MM.1S (cell line): Measurements from ENCODE around the gene HDAC9.
"Not testable (repeated sequence)": the region's sequence is repeated elsewhere in the genome, so short reads cannot be mapped to it uniquely, and the experiment has no call there.

ENCODE experiments used
- DNase-seq: peaks from one replicate; pipeline ENCODE4 v3.0.0-alpha.2; 2015
- H2AFZ ChIP-seq: fragments of 300-600 bp; sonication (generic); 2 replicates; pipeline ENCODE4 v1.6.0; 2016; ENCODE audit warnings: antibody characterized with exemption, low read length
- H3F3A ChIP-seq: fragments of 300-600 bp; sonication (generic); 2 replicates; pipeline ENCODE4 v1.6.1; 2016; ENCODE audit warnings: mild to moderate bottlenecking, antibody characterized with exemption, low read length, moderate library complexity, mixed read lengths; ENCODE audit not compliant: insufficient read depth
- H3K27ac ChIP-seq: fragments of 300-600 bp; sonication (generic); 2 replicates; pipeline ENCODE4 v1.5.1; 2016; ENCODE audit warnings: mild to moderate bottlenecking, low read length
- H3K27me3 ChIP-seq: fragments of 300-600 bp; sonication (generic); replicated peaks from 2 replicates; pipeline ENCODE4 v1.6.0; 2016; ENCODE audit warnings: low read length; ENCODE audit not compliant: insufficient read depth
- H3K36me3 ChIP-seq: fragments of 300-600 bp; sonication (generic); replicated peaks from 2 replicates; pipeline ENCODE4 v1.6.1; 2016; ENCODE audit warnings: mild to moderate bottlenecking, low read length, mixed read lengths; ENCODE audit not compliant: insufficient read depth
- H3K4me1 ChIP-seq: fragments of 300-600 bp; sonication (generic); 2 replicates; pipeline ENCODE4 v1.6.1; 2016; ENCODE audit warnings: low read length, mixed read lengths
- H3K4me2 ChIP-seq: fragments of 300-600 bp; sonication (generic); 2 replicates; pipeline ENCODE4 v1.6.0; 2016; ENCODE audit warnings: low read depth, low read length
- H3K4me3 ChIP-seq: fragments of 300-600 bp; sonication (generic); 2 replicates; pipeline ENCODE4 v1.5.1; 2016; ENCODE audit warnings: low read length, mixed read lengths
- H3K79me2 ChIP-seq: fragments of 300-600 bp; sonication (generic); 2 replicates; pipeline ENCODE4 v1.6.1; 2016; ENCODE audit warnings: mixed run types, low read length, mixed read lengths
- H3K9ac ChIP-seq: fragments of 300-600 bp; sonication (generic); 2 replicates; pipeline ENCODE4 v1.6.1; 2016; ENCODE audit warnings: low read length, mixed read lengths
- H3K9me2 ChIP-seq: fragments of 300-600 bp; sonication (generic); replicated peaks from 2 replicates; pipeline ENCODE4 v1.6.1; 2016; ENCODE audit warnings: mild to moderate bottlenecking, low read length, mixed read lengths; ENCODE audit not compliant: insufficient read depth
- H3K9me3 ChIP-seq: fragments of 300-600 bp; sonication (generic); replicated peaks from 2 replicates; pipeline ENCODE4 v1.6.1; 2016; ENCODE audit warnings: mild to moderate bottlenecking, low read length, mixed read lengths; ENCODE audit not compliant: insufficient read depth
- H4K20me1 ChIP-seq: fragments of 300-600 bp; sonication (generic); 2 replicates; pipeline ENCODE4 v1.6.1; 2016; ENCODE audit warnings: mild to moderate bottlenecking, low read length, moderate library complexity, mixed read lengths; ENCODE audit not compliant: insufficient read depth
- EZH2 ChIP-seq: fragments of 300-600 bp; sonication (generic); optimal IDR thresholded peaks from 2 replicates; pipeline ENCODE3; 2017; ENCODE audit warnings: low read depth, mild to moderate bottlenecking, antibody characterized with exemption, low read length, mixed read lengths
- EZH2phosphoT487 ChIP-seq: fragments of 300-600 bp; sonication (generic); IDR thresholded peaks from 2 replicates; pipeline ENCODE4 v1.6.1; 2018; ENCODE audit warnings: antibody characterized with exemption, low read length
- TF ChIP-seq, protein P1 (sequence below): fragments of 300-600 bp; sonication (generic); IDR thresholded peaks from 2 replicates; pipeline ENCODE4 v1.5.1; 2016; ENCODE audit warnings: antibody characterized with exemption, low read length, mixed read lengths

Gene HDAC9

DNA sequence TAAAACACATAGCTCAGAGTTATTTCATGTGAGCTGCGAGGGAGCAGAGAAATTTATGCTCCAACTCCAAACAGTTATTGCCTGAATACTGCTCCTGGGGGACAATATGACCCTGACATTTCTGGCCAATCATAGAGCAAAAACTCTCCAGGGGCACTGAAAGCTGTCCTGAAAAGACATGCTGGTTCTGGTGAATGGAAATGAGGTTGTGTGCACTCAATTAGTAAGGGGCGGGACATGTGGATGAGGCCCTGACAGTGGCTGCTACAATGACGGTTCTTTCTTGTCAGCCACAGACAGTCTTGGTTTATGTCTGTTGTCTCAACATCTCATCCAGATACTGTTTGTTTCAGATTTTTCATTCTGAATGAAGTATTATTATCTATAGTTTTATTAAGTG lies 470.1 kb downstream of the HDAC9 start:
- H3K9ac ChIP-seq, result no peak overlapping the region
- H3K4me1 ChIP-seq, result no peaks in the 10 kb centered on the region
- no peak overlapping the region for H3K4me3 ChIP-seq
- no peaks in the 10 kb centered on the region for H3F3A ChIP-seq
- H3K27me3 ChIP-seq, result no peaks in the 10 kb centered on the region
- no peaks in the 10 kb centered on the region; the same call in 1 of the 2 replicates for H3K9me3 ChIP-seq
- no peak overlapping the region for H3K27ac ChIP-seq
- no peaks in the 10 kb centered on the region for H3K9me2 ChIP-seq
- H3K36me3 ChIP-seq, result no peaks in the 10 kb centered on the region
- no peak overlapping the region for H3K4me2 ChIP-seq
- no peaks in the 10 kb centered on the region for H3K79me2 ChIP-seq
- H2AFZ ChIP-seq, result no peak overlapping the region
- H4K20me1 ChIP-seq, result no peaks in the 10 kb centered on the region
- DNase-seq, result no peak
- TF ChIP-seq EZH2phosphoT487 (no peak), EZH2 (no peak)
- TF ChIP-seq, protein P1, sequence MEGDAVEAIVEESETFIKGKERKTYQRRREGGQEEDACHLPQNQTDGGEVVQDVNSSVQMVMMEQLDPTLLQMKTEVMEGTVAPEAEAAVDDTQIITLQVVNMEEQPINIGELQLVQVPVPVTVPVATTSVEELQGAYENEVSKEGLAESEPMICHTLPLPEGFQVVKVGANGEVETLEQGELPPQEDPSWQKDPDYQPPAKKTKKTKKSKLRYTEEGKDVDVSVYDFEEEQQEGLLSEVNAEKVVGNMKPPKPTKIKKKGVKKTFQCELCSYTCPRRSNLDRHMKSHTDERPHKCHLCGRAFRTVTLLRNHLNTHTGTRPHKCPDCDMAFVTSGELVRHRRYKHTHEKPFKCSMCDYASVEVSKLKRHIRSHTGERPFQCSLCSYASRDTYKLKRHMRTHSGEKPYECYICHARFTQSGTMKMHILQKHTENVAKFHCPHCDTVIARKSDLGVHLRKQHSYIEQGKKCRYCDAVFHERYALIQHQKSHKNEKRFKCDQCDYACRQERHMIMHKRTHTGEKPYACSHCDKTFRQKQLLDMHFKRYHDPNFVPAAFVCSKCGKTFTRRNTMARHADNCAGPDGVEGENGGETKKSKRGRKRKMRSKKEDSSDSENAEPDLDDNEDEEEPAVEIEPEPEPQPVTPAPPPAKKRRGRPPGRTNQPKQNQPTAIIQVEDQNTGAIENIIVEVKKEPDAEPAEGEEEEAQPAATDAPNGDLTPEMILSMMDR, result no peak

DNA sequence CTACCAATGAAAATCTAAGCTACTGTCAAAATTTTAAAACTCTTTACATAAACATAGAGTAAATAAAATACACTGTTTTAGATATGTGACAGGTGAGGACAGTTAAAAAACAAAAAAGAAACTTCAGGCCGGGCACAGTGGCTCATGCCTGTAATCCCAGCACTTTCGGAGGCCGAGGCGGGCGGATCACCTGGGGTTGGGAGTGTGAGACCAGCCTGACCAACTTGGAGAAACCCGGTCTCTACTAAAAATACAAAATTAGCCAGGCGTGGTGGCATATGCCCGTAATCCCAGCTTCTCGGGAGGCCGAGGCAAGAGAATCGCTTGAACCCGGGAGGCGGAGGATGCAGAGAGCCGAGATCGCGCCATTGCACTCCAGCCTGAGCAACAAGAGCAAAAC lies 472.2 kb downstream of the HDAC9 start:
- H3F3A ChIP-seq, H3K79me2 ChIP-seq: not testable (repeated sequence)

DNA sequence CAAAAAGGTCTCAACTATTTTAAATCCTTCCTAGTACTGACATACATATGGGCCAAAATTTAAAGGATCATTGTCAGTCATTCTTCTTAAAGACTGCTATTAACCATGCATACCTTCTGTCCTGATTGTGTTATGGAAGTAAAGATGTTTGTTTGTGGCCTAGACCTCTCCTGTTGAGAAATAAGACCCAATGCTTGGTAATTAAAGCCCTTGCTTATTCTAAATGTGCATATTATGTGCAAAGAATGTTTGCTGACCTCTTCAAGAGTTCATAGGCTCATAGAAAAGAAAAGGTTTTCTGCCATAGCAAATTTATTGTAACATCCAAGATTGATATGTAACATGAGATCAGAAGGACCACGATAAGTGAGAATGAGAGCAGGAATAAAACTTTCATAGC lies 476.3 kb downstream of the HDAC9 start:
- H3K4me3 ChIP-seq, result no peak overlapping the region
- H3K27me3 ChIP-seq, result no peaks in the 10 kb centered on the region
- H3F3A ChIP-seq, result no peaks in the 10 kb centered on the region
- no peak for TF ChIP-seq EZH2phosphoT487
- TF ChIP-seq EZH2, result no peak
- TF ChIP-seq, protein P1, result no peak
- H4K20me1 ChIP-seq, result no peaks in the 10 kb centered on the region
- no peaks in the 10 kb centered on the region for H3K9me3 ChIP-seq
- no peak for DNase-seq
- no peaks in the 10 kb centered on the region for H3K9me2 ChIP-seq
- no peak overlapping the region for H3K4me2 ChIP-seq
- H3K4me1 ChIP-seq, result no peaks in the 10 kb centered on the region
- no peak overlapping the region for H2AFZ ChIP-seq
- no peaks in the 10 kb centered on the region for H3K79me2 ChIP-seq
- no peak overlapping the region for H3K9ac ChIP-seq
- no peaks in the 10 kb centered on the region for H3K36me3 ChIP-seq
- H3K27ac ChIP-seq, result no peak overlapping the region

More for the DNA sequence above, 472.2 kb downstream of the HDAC9 start:
- H3K4me3 ChIP-seq, H3K27me3 ChIP-seq, H2AFZ ChIP-seq, H3K9ac ChIP-seq, DNase-seq, H4K20me1 ChIP-seq, H3K9me3 ChIP-seq, H3K9me2 ChIP-seq, H3K4me1 ChIP-seq, H3K4me2 ChIP-seq, H3K27ac ChIP-seq, H3K36me3 ChIP-seq: not testable (repeated sequence)

DNA sequence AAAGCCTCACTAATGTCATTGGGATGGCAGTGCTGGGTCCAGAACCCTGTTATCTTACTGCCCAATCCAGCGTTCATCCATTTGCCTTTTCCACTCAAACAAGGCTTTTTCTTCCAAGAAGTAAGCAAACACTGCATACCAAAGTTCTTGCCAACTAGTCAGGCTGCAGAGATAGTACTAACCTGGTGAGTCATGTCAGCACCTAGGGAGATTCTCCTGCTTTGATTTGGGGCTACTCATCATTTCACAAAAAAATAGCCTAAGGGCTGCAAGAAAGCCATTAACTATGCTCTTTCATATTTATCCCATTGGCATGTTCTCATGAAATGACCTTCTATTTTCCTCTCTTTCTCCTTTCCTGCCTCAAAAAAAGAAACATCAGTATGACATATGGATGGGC lies 479.3 kb downstream of the HDAC9 start:
- Histone ChIP-seq H4K20me1 (no peaks in the 10 kb centered on the region), H3K79me2 (no peaks in the 10 kb centered on the region), H3K4me3 (no peak overlapping the region), H3K9me2 (no peaks in the 10 kb centered on the region), H3K9me3 (no peaks in the 10 kb centered on the region), H3K9ac (no peak overlapping the region), H3K36me3 (no peaks in the 10 kb centered on the region), H2AFZ (no peak overlapping the region), H3K27ac (no peak overlapping the region), H3K27me3 (no peaks in the 10 kb centered on the region), H3K4me1 (no peaks in the 10 kb centered on the region), H3F3A (no peaks in the 10 kb centered on the region), H3K4me2 (no peak overlapping the region)
- DNase-seq, result no peak
- TF ChIP-seq, protein P1, result no peak
- TF ChIP-seq EZH2phosphoT487 (no peak), EZH2 (no peak)
